SHP77 treated with DMSO at 0.1 percent for 48 hours (cell line): Measurements from ENCODE around the gene PLXNA4.

Experiments used
- DNase-seq: peaks from one replicate; lab custom pipeline; 2025; lab: John Stamatoyannopoulos, UW

The PLXNA4 gene

DNA sequence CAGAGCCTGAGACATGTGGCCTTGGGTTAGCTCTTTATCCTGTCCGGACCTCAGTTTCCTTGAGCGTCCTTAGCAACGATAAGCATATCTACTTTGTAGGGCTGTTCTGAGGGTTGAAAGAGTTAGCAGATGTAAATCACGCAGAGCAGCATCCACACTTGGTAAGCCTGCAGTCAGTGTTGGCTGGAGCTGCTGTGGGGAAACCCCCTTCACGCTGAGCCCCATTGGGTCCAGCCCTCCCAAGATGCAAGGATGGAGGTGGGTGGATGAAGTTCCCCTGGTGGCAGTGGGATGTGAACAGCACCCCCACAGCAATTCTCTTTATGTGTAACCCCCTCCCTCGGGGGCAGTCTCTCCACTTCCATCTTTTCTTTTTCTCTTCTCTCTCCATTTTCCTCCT is 109.9 kb downstream of the PLXNA4 start:
- DNase-seq = no peak

DNA sequence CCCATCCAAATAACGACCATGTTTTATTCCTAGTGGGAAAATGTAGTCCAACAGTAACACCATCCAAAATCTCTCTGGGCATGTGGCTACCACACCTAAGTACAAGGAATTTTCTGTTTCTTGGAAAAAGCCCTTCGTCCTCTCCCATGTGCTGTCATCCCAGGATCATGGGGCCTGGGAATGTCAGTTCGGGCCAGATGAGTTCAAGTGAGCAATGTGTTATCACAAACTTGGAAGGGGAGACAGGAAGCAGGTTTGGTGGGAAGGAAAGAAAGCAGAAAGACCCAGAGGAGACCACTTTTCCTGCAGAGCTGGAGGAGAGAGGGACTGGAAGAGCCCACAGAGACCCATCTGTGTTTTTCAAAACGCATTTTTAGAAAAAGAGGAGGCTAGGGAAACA is 110.8 kb downstream of the PLXNA4 start:
- no peak for DNase-seq

DNA sequence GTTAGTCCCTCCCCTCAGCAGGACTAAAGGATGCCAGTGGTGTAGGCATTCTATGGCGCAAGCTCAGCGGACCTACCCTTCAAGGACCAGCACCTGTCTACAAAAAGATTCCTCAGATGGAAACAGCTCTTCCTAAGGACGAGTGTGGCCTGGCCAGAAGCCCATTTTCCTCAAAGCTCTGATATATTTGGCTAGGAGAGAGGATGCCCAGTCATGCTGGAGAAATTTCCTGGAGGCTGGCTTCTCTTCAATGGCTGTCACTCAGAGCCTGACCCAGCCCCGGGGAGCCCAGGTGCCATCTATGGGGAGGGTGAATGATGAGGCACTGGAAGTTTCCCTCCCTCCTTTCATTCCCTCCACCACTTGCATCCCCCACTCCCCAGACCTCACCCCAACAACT is 111.5 kb downstream of the PLXNA4 start:
- no peak for DNase-seq

DNA sequence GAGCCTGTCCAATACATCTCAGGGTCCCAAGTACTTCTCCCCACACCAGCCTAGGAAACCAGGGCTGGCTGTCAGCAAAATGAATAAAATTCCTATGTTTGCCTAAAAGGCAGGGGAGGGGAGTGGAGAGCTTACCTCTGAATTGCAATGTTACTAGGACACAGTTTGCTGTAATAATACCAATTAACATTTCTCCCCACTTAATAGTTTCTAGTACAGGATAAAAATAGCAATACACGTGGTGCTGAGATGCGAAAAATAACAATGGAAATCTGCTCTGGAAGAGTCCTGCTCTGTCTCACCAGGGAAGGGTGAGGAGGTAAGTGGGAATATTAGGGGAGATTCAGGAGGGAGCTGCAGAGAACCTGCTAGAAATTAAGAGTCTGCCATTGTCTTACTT is 112.3 kb downstream of the PLXNA4 start:
- DNase-seq = no peak

DNA sequence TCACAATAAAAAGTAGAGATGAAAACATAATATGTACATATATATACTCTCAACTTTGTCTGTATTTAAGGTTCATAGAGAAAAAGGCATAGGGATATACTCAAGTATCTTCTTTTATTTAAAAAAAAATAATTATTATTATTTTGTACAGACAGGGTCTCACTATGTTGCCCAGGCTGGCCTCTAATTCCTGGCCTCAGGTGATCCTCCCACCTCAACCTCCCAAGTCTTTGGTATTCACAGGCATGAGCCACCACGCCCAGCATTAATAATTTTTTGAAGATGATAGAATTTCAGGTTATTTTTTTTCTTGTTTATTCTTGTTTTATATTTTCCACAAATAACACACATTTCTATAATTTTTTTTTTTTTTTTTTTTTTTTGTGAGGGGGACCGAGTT is 113.8 kb downstream of the PLXNA4 start:
- no peak for DNase-seq

DNA sequence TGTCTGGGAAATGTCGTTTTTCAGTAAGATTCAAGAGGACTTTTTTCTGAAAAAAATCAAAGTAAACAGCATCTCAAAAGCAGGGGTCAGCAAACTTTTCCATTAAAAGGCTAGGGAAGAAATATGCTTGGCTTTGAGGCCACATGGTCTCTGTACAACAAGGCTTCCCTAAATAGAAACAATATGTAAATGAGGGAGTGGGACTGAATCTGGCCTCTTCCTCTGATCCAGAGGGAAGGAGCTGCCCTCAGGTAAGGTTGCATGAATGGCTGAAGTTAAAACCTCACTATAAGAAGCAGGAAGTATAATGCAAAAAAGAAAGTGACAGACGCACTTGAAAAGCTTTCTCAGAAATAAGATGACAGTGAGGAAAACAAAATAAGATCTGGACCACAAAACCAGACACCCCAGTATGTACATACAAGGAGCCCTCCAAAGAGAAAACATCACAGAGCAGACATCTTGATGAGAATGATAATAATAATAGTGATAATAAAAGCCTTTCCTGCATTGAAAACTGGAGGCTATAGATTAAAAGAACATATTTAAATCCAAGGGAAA is 115.2 kb downstream of the PLXNA4 start:
- no peak for DNase-seq

DNA sequence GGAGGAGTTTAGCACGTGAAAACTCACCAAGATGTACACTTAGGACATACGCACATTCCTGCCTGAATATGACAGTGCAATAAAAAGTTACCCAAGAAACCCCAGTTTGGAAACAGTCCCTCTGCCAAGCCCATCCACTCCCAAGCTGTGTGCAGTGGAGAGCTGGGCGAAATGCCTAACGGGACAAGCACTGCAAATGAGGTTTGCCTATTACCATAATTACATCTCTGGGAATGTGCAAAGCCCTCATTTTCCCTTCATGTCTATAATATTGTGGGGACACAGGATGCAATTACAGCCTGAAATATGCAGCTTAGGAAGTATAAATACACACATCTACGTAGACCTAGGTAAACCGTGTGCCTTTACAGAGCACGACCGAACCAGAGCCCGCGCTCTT is 117.5 kb downstream of the PLXNA4 start:
- no peak for DNase-seq

DNA sequence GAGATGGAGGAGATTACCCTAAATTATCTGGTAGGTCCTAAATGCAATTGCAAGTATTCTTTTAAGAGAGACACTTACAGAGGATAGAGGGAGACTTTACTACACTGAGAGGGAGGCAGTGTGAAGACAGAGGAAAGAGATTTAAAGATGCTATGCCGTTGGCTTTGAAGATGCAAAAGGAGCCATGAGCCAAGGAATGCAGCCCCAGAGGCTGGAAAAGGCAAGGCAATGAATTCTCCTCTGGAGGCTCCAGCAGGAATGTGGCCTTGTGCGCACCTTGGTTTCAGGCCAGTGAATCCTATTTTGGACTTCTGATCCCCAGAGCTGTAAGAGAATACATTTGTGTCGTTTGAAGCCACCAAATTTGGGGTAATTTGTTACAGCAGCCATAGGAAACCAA is 118.6 kb downstream of the PLXNA4 start:
- DNase-seq = no peak

DNA sequence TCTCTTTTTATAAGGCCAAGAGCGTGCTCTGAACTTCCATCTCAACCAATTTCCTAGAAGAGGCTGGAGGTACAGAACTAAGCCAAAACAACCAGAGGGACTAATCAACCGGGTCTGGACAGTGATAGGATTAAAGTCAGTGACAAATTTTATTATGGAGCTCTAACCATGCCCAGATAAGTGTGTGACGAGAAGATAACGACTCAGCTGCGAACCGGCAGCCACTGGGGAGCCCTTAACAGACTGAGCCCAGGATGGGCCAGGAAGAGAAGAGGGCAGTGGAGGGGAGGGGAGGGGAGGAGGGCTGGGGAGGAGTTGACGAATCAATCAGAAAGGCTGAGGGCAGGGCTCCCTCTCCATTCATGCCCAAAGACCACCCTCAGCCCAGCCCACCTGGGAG is 119.9 kb downstream of the PLXNA4 start:
- DNase-seq = no peak

DNA sequence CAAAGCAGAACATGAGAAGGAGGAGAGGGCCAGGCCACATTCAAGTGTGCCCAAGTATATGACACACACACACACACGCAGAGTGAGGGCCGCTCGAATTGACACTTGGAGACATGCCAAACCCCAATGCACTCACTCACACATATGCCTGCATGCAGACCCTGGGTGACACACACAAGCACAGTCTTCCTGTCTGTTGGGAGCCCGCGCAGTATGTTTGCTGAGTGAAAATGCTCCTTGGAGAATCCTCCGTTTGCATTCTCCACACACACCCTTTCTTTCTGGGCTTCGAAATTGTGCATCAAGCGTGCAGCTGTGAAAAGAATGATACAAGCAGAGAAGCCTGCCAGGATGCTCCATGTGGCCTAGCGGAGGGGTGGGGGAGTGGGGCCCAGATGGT is 120.9 kb downstream of the PLXNA4 start:
- DNase-seq = no peak

DNA sequence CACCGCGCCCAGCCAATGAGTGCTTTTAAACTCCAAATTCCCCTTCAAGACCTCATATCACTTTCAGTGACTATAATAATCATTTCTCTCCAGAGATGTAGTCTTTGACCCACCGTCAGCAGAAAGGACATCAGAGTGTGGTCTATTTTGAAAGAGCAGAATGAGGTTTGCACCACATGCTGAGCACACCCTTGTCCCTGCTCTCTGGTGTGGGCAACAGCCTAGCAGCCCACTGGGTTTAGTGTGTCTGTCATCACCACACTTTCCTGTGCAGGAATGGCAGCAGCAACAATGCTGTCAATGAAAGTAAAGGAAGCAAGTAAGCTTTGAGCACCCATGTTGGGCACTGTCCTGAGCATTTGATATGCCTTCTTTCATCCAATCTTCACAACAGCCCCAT is 122.4 kb downstream of the PLXNA4 start:
- no peak for DNase-seq

DNA sequence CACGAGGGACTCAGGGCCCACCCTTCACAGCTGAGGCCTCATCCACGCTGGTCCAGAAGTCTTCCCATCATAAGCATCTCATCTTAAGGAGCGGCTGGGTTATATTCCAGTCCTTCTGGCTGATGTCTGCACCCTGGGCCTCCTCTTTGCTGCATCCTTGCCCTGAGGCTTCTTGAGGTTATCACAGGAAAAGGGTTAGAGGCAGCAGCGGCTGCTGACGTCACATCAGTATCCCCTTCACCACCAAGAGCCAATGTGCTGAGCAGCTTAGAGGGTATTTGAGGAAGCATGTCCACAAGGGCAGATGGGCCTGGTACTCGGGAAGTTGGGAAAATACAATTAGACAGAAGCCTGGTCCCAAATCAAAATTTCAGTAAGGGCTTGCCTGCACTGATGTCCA is 125.1 kb downstream of the PLXNA4 start:
- no peak for DNase-seq

DNA sequence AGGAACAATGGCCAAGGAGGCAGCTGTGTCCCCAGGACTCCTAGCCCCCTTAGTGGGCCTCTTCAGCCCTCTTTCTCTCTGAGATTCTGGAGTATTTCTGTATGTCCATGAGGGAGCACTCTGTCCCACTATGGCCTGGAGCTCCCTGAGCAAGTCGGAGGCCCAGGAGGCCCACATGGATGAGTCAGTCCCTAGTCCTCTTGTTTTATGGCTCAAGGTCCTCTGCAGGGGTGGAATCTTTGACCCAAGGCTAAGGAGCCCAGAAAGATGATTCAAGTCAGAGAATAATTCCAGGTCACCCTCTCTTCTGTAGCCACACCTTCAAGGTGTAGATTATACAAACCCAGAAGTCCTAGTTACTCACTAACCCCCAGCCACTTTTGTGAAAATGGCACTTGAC is 125.6 kb downstream of the PLXNA4 start:
- DNase-seq = no peak

DNA sequence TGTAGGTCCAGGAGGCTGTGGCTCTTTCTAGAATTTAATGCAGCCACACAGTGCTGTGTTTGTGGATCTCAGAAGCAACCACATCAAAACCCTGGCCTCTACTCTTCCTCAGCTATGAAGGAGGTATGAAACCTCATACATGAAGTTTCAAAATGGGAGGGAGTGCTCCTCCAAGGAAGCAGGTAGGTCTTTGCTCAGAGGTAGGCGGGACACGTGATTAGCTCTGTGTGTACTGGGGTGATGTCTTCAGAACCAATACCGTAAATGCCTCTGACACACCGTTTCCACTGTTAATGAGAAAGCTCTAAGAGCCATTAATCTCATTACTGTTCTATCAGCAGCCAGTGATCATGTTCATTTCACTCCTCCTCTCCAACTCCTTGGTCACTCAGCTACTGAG is 126.1 kb downstream of the PLXNA4 start:
- DNase-seq = no peak

DNA sequence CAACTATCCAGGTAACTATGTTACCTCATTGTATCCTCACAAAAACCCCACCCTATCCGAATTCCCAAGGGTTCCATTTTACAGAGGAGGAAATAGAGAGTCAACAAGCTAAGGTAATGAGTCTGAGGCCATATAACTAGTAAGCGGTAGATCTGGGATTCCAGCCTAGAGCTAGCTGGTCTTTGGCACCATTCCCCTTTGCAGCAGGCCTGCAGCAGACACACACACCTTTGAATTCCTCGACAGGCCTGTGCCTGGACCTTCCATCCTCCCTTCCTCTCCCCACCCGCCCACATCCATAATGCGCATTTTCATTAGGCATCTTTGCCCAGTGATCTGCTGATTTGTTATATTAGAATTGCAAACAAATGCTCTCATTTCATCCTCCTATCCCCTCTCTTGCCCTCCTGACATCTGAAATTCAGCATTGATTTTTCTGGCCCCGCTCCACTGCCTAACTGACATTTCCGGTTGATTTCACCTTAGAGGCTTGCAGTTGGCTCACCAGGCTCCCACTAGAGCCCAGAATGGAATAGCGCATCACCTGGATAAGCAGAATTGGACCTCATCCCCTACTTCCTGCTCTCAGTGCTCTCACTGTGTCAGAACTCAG is 129.5 kb downstream of the PLXNA4 start:
- no peak for DNase-seq

DNA sequence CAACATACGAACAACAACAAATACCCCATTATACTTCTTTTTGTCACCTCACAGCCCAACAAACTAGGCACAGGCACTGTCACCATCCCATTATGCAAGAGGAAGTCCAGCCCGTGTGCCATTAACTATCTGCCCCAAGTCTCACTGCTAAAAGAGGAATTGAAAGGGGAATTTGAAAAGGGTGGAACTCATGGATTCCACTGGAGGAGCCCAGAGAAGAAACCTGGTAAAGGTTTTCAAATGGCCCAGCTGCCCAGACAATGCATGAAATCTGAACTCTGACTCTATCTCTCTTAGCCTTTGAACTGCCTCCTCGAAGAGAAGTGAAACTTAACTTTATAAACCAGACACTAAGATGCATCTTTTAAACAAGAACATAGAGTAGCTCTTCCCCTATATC is 130.0 kb downstream of the PLXNA4 start:
- DNase-seq = no peak

DNA sequence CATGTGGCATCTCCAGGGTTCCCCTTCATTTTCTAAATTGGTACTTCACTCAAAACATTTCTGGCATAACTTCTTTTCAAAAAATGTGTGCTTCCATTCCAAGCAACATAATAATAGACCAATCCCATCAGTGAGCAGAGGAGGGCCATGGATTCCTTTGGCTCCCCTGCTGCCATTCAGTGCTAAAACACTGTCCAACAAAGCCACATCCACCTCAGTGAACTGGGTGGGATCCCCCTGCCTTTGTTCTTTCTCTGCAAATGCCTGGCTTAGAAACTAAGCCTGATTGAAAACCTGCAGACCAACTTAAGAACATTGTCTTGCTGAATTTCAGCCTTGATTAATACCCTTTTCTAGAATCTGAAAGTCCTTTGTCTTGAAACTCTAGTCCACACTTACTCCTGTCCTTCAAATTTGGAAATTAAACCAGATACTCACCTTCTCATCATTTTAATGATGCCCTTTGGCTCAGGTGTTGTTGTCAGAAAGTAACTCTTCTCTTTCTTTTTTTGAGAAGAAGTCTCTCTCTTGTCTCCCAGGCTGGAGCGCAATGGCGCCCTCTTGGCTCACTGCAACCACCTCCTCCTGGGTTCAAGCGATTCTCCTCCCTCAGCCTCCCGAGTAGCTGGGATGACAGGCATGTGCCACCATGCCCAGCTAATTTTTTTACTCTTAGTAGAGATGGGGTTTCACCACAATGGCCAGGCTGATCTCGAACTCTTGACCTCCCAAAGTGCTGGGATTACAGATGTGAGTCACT is 132.3 kb downstream of the PLXNA4 start:
- DNase-seq = no peak

DNA sequence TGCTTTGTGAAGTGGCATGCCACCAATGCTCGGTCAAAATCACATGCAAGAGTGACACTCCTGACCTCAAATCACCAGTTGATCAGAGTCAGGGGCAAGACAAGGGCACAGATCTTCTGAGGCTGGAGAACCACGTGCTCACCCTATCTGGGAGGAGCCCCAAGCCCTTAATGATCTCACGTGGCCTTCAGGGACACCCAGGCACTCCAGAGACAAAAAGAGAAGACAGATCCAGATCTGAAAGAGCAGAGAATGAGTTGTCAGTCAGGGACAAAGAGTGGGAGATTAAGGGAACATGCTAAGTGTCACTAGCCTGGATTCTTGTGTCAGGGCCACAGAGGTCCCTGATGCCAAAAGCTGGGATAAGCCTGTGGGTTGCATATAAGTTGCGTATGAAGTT is 134.3 kb downstream of the PLXNA4 start:
- no peak for DNase-seq

DNA sequence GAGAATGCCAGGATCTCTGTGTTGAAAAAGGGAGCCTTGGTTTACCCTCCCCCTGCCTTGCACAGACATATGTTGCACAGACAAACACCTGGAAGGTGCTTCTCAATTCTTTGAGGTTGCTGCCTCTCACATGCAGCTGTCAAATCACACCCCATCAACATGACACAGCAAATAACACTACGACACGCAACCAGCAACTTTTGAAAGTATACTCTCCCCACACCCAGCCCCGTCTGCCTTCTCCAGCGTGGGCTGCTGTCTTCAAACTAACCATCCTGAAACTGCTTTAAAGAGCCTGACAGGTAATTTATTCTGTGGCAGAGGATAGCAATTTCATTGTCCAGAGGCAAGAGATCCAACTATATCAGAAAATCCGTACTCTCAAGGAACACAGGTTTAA is 136.1 kb downstream of the PLXNA4 start:
- no peak for DNase-seq

DNA sequence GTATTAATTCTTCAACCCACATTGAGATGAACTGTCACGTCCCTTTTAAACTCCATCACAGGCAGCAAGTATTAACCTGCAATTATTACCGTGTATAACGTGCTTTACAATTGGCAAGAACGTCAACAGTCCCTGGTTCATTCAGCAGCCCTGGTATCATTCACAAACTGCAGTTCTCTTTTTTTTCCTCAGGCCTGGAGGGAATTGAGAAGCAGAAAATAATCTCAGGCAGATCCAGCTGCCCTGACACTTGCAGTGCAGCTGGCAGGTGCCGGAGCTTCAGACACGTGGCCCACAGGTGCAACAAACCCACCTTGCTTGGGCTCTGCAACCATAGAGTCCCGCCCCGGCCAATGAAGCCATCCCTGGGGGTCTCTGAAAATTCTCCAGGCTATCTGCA is 137.3 kb downstream of the PLXNA4 start:
- DNase-seq = no peak

DNA sequence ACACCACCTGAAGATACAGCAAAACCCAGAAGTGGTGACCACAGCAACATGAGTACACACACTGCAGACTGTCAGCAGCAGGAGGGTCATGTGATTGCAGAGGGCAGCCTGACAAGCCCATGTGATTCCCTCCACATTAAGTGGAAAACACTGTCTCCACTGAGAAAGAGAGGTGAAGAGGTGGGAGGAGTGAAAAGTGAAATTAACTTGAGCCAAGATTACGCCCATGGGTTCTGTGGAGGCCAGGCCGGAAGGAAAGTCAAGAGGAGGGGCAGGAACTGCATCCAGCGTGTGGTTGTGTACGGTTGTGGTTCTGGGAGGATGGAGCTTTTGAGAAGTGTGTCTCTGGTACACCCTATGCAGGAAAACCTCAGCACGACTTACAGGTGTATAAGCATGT is 138.5 kb downstream of the PLXNA4 start:
- DNase-seq = no peak

DNA sequence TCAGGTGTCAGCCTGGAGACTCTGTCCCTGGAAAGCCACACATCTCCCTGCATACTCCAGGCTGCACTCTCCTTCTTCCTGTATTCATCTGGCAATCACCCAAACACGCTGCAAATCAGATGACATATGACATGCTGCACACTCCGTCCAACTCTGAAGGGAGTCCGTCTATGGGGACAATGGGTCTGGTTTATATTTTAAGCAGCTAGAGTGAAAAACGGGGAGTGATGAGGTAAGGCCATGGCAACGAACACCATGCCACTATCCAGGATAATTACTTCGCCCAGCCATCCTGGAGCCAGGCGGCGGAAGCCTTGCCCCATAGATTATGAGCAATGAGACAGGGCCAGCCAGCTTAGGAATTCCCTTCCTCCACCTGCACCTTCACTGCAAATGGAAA is 140.1 kb downstream of the PLXNA4 start:
- DNase-seq = peak; percentile 34

DNA sequence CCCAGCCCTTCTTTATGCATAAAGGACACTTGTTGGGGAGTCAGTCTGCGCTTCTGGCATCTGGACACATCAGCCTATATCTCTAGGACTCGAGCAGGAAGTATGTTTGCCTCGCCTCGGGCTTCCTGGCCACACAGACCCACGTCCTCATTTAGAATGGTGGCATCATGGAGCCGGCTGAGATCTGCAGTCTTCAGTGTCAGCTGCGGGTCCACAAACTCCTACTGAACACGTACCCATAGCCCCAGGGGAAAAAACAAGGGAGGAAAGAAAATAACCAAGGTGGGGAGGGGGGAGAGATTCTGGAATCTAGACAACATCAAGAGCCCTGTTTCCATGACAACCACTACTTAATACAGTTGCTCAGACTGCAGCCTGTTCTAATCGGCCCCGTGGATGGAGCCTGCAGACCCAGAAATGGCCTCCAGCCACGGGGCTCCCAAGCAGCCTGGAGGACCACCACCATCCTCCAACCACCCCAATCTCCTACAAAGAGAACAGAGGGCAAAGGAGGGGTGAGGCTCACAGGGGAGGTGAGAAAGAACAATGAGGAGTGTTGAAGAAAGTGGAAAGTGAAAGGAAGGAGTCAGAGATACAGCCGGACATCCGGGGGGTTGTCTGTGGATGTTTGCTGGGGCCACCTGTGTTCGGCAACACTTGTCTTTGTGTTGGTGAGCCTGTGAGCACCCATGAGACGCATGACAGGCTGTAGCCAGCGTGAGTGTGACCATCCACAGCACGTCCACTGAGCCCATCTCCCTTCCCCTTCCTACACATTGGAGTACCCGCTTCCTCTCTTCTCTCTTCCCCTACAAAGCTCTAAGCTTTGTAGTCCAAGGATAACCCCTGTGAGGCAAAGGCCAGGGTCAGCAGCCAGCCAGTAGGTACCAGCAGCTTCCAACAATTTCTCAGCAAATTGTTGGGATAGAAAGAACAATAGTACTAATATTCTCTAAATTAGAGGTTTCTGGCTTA is 141.0 kb downstream of the PLXNA4 start:
- no peak for DNase-seq
